HEK293 (cell line): ENCODE results near the gene TBCK.

Experiments used
- CTCF ChIA-PET: fragments of 350-600 bp; formaldehyde crosslinking; extraction: SDS; loops from one replicate; lab custom pipeline; 2021; ENCODE audit warnings: antibody characterized with exemption; lab: Yijun Ruan, JAX
- POLR2A ChIA-PET: fragments of 300-600 bp; formaldehyde crosslinking; extraction: SDS; loops from one replicate; lab custom pipeline; 2020; ENCODE audit warnings: antibody characterized with exemption, inconsistent platforms; lab: Yijun Ruan, JAX
- H3K27ac ChIP-seq: fragments of 200-500 bp; sonication (Bioruptor generic); 2 replicates; pipeline ENCODE4 v1.5.1; 2014; ENCODE audit warnings: low read depth, low read length, control low read depth, inconsistent platforms; ENCODE audit errors: extremely low read depth
- H3K36me3 ChIP-seq, 2 experiments: fragments of 200-500 bp in 1 of 2; sonication (Bioruptor generic) in 1 of 2; 1 replicate in 1 of 2; 2 replicates in 1 of 2; pipeline ENCODE4 v1.5.1; 2014 to 2017; ENCODE audit warnings: inconsistent platforms in 2 of 2, low read length in 2 of 2; ENCODE audit not compliant: control insufficient read depth in 2 of 2, insufficient read depth in 1 of 2
- H3K4me1 ChIP-seq: fragments of 200-500 bp; sonication (Bioruptor generic); 2 replicates; pipeline ENCODE4 v1.5.1; 2014; ENCODE audit warnings: mild to moderate bottlenecking, low read length, inconsistent platforms; ENCODE audit not compliant: control insufficient read depth, insufficient read depth
- H3K4me3 ChIP-seq: 2 replicates; pipeline ENCODE4 v1.5.1; 2011; ENCODE audit warnings: low read depth, mild to moderate bottlenecking, control low read depth, low read length, moderate library complexity
- H3K9me3 ChIP-seq: fragments of 200-500 bp; sonication (Bioruptor generic); 2 replicates; pipeline ENCODE4 v1.5.1; 2014; ENCODE audit warnings: low read depth, low read length, inconsistent platforms; ENCODE audit not compliant: control insufficient read depth, insufficient read depth
- AEBP2 ChIP-seq: fragments of 450-650 bp; formaldehyde crosslinking; IDR thresholded peaks from 2 replicates; pipeline ENCODE4 v1.5.1; 2016; ENCODE audit warnings: missing biosample characterization, missing genetic modification characterization, borderline replicate concordance
- INSM2 ChIP-seq: fragments of 450-650 bp; formaldehyde crosslinking; IDR thresholded peaks from 2 replicates; pipeline ENCODE4 v1.5.1; 2016; ENCODE audit warnings: missing biosample characterization, missing genetic modification characterization
- SALL2 ChIP-seq: fragments of 450-650 bp; formaldehyde crosslinking; IDR thresholded peaks from 2 replicates; pipeline ENCODE4 v1.5.0; 2017; ENCODE audit warnings: missing biosample characterization, mild to moderate bottlenecking, missing genetic modification characterization, borderline replicate concordance
- SETDB1 ChIP-seq: IDR thresholded peaks from one replicate; pipeline ENCODE4 v1.6.1; 2017; ENCODE audit warnings: mild to moderate bottlenecking, low read length, moderate library complexity, mixed read lengths; ENCODE audit not compliant: insufficient read length
- ZIC2 ChIP-seq: fragments of 450-650 bp; formaldehyde crosslinking; IDR thresholded peaks from 2 replicates; pipeline ENCODE4 v1.5.1; 2016; ENCODE audit warnings: missing biosample characterization, missing genetic modification characterization
- ZNF2 ChIP-seq: fragments of 450-650 bp; formaldehyde crosslinking; IDR thresholded peaks from 2 replicates; pipeline ENCODE4 v1.5.1; 2016; ENCODE audit warnings: missing biosample characterization, missing genetic modification characterization
- ZNF221 ChIP-seq: fragments of 450-650 bp; formaldehyde crosslinking; IDR thresholded peaks from 2 replicates; pipeline ENCODE4 v1.5.1; 2017; ENCODE audit warnings: missing biosample characterization, missing genetic modification characterization, borderline replicate concordance
- ZNF24 ChIP-seq: fragments of 450-650 bp; formaldehyde crosslinking; IDR thresholded peaks from 2 replicates; pipeline ENCODE4 v1.5.1; 2016; ENCODE audit warnings: missing biosample characterization, missing genetic modification characterization
- ZNF274 ChIP-seq, 2 experiments: fragments of 200-500 bp in 1 of 2; fragments of 450-650 bp in 1 of 2; sonication (Bioruptor generic) in 1 of 2; formaldehyde crosslinking in 1 of 2; IDR thresholded peaks; 2 replicates each; pipeline versions ENCODE4 v1.5.1 to v1.6.1; 2014 to 2016; ENCODE audit warnings: borderline replicate concordance in 1 of 2, inconsistent platforms in 1 of 2, low read length in 1 of 2, missing biosample characterization in 1 of 2, missing genetic modification characterization in 1 of 2
- ZNF324 ChIP-seq: fragments of 450-650 bp; formaldehyde crosslinking; IDR thresholded peaks from 2 replicates; pipeline ENCODE4 v1.5.1; 2016; ENCODE audit warnings: missing biosample characterization, missing genetic modification characterization
- ZNF391 ChIP-seq: fragments of 450-650 bp; formaldehyde crosslinking; IDR thresholded peaks from 2 replicates; pipeline ENCODE4 v1.5.1; 2016; ENCODE audit warnings: low read depth, missing biosample characterization, missing genetic modification characterization, borderline replicate concordance
- ZNF473 ChIP-seq: fragments of 450-650 bp; formaldehyde crosslinking; IDR thresholded peaks from 2 replicates; pipeline ENCODE4 v1.5.1; 2017; ENCODE audit warnings: missing biosample characterization, missing genetic modification characterization
- ZNF544 ChIP-seq: fragments of 450-650 bp; formaldehyde crosslinking; IDR thresholded peaks from 2 replicates; pipeline ENCODE4 v1.5.0; 2017; ENCODE audit warnings: missing biosample characterization, missing genetic modification characterization
- ZNF558 ChIP-seq: fragments of 450-650 bp; formaldehyde crosslinking; IDR thresholded peaks from 2 replicates; pipeline ENCODE4 v1.5.1; 2016; ENCODE audit warnings: missing biosample characterization, missing genetic modification characterization
- ZNF561 ChIP-seq: fragments of 450-650 bp; IDR thresholded peaks from 2 replicates; pipeline ENCODE4 v1.5.1; 2018; ENCODE audit warnings: missing biosample characterization, missing genetic modification characterization, borderline replicate concordance
- ZNF610 ChIP-seq: fragments of 450-650 bp; formaldehyde crosslinking; IDR thresholded peaks from 2 replicates; pipeline ENCODE4 v1.5.1; 2016; ENCODE audit warnings: missing biosample characterization, missing genetic modification characterization, borderline replicate concordance
- ZNF701 ChIP-seq: fragments of 450-650 bp; formaldehyde crosslinking; IDR thresholded peaks from 2 replicates; pipeline ENCODE4 v1.5.1; 2016; ENCODE audit warnings: missing biosample characterization, missing genetic modification characterization
- ZNF747 ChIP-seq: fragments of 450-650 bp; formaldehyde crosslinking; IDR thresholded peaks from 2 replicates; pipeline ENCODE4 v1.5.1; 2016; ENCODE audit warnings: missing biosample characterization, missing genetic modification characterization
- ZSCAN30 ChIP-seq: fragments of 450-650 bp; IDR thresholded peaks from 2 replicates; pipeline ENCODE4 v1.5.1; 2018; ENCODE audit warnings: missing biosample characterization, mild to moderate bottlenecking, missing genetic modification characterization, moderate library complexity
- TF ChIP-seq, protein P1 (sequence below): fragments of 450-650 bp; formaldehyde crosslinking; IDR thresholded peaks from 2 replicates; pipeline ENCODE4 v1.5.1; 2016; ENCODE audit warnings: missing biosample characterization, missing genetic modification characterization
- TF ChIP-seq, protein P2 (sequence below): fragments of 450-650 bp; formaldehyde crosslinking; IDR thresholded peaks from 2 replicates; pipeline ENCODE4 v1.5.1; 2016; ENCODE audit warnings: missing biosample characterization, missing genetic modification characterization

The TBCK gene

DNA sequence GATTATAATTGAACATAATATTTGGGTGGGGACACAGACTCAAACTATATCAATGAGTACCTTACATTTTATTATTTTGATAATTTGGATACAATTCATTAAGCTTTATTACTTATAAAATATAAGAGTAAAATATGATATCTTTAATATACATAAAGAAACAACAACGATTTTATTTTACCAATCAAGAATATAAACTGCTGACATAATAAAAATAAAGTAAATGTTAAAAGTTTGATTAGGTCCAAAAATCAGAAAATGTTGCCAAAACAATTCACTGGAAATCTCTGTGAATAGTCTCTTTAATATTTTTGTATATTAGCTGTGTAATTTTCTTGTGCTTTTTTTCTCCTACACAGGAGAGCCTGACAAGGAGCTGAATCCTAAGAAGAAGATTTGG is 31.2 kb upstream of the TBCK start:
- Histone ChIP-seq H3K36me3 (peaks cover 3 to 20% of the 10 kb centered on the region in 2 experiments; a peak in 2 of 3 replicates), H3K4me3 (no peak overlapping the region), H3K9me3 (no peaks in the 10 kb centered on the region), H3K4me1 (no peaks in the 10 kb centered on the region), H3K27ac (no peak overlapping the region)
- CTCF ChIA-PET, result no interaction called here
- POLR2A ChIA-PET, result no interaction called here
- no peak for TF ChIP-seq INSM2
- TF ChIP-seq ZNF274 (IDR thresholded peaks at IDR 0.05; ENCODE audit: low read length), result no peak
- no peak for TF ChIP-seq ZNF274 (tag by site-specific recombination; IDR thresholded peaks at IDR 0.05; ENCODE audit: borderline replicate concordance)
- TF ChIP-seq ZNF561, result no peak
- no peak for TF ChIP-seq ZIC2
- no peak for TF ChIP-seq ZNF24 (tag by site-specific recombination)
- no peak for TF ChIP-seq ZNF473 (tag by site-specific recombination)
- TF ChIP-seq ZNF324 (tag by site-specific recombination), result no peak
- no peak for TF ChIP-seq ZNF558 (tag by site-specific recombination)
- TF ChIP-seq SETDB1, result no peak
- no peak for TF ChIP-seq AEBP2 (tag by site-specific recombination)
- TF ChIP-seq SALL2, result no peak
- TF ChIP-seq ZSCAN30 (tag by site-specific recombination), result no peak
- no peak for TF ChIP-seq ZNF221 (tag by site-specific recombination)
- no peak for TF ChIP-seq ZNF610 (tag by site-specific recombination)
- no peak for TF ChIP-seq ZNF2
- TF ChIP-seq, protein P1, sequence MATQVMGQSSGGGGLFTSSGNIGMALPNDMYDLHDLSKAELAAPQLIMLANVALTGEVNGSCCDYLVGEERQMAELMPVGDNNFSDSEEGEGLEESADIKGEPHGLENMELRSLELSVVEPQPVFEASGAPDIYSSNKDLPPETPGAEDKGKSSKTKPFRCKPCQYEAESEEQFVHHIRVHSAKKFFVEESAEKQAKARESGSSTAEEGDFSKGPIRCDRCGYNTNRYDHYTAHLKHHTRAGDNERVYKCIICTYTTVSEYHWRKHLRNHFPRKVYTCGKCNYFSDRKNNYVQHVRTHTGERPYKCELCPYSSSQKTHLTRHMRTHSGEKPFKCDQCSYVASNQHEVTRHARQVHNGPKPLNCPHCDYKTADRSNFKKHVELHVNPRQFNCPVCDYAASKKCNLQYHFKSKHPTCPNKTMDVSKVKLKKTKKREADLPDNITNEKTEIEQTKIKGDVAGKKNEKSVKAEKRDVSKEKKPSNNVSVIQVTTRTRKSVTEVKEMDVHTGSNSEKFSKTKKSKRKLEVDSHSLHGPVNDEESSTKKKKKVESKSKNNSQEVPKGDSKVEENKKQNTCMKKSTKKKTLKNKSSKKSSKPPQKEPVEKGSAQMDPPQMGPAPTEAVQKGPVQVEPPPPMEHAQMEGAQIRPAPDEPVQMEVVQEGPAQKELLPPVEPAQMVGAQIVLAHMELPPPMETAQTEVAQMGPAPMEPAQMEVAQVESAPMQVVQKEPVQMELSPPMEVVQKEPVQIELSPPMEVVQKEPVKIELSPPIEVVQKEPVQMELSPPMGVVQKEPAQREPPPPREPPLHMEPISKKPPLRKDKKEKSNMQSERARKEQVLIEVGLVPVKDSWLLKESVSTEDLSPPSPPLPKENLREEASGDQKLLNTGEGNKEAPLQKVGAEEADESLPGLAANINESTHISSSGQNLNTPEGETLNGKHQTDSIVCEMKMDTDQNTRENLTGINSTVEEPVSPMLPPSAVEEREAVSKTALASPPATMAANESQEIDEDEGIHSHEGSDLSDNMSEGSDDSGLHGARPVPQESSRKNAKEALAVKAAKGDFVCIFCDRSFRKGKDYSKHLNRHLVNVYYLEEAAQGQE, result no peak
- TF ChIP-seq ZNF544, result no peak
- no peak for TF ChIP-seq ZNF391 (tag by site-specific recombination)
- no peak for TF ChIP-seq ZNF747 (tag by site-specific recombination)
- TF ChIP-seq, protein P2, sequence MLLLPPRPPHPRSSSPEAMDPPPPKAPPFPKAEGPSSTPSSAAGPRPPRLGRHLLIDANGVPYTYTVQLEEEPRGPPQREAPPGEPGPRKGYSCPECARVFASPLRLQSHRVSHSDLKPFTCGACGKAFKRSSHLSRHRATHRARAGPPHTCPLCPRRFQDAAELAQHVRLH (tag by site-specific recombination), result no peak

GRCh38 chr4:106344647-106344970 is 28.6 kb upstream of the TBCK start:
- CTCF ChIA-PET, result interaction anchor here (0.5 kb wide), 1 partner anchor 15 kb away, joined by 6 read pairs; no protein-coding TSS in a partner anchor
- H3K36me3 ChIP-seq, result peaks cover 3 to 25% of the 10 kb centered on the region in 2 experiments; a peak in 2 of 3 replicates

More at GRCh38 chr4:106344647-106344970, 28.6 kb upstream of the TBCK start:
- H3K4me1 ChIP-seq, result no peaks in the 10 kb centered on the region
- TF ChIP-seq ZNF701 (tag by site-specific recombination), result no peak
- no peak overlapping the region for H3K27ac ChIP-seq
- H3K9me3 ChIP-seq, result no peaks in the 10 kb centered on the region
- POLR2A ChIA-PET, result no interaction called here
- no peak overlapping the region for H3K4me3 ChIP-seq
